ENCODE data around the gene GPR101. TPM values are rescaled to one million over a fixed set of nuclear protein-coding genes. Genes with fewer than 3 reads are reported as not detected.
A peak's percentile ranks its signal among the peaks of the same experiment; 100 is the strongest.

Gene GPR101
- total RNA-seq, 6 experiments from 2014 or later, result not detected

DNA sequence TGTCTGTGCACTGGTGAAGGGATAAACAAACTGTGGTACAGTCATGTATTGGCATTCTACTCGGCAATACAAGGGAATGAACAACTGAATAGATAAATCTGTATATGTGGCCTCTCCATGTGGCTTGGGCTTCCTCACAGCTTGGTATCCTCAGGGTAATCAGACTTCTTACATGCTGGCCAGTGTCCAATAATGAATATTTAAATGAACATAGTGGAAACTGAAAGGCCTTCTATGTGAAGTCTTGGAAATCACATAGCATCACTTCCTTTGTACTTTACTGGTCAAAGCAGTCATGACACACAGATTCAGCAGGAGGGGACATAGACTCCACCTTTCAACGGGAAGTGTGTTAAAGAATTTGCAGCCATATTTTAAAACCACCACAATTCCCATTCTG, 33.4 kb upstream of the GPR101 start:
- ATAC-seq (no peak), DNase-seq (no peak)
- Histone ChIP-seq H3K27me3 (no peaks in the 10 kb centered on the region), H3K9me3 (no peaks in the 10 kb centered on the region), H3K36me3 (no peaks in the 10 kb centered on the region), H3K4me3 (no peak overlapping the region), H3K27ac (no peak overlapping the region), H3K4me1 (no peaks in the 10 kb centered on the region)
- WGBS (ENCODE audit: insufficient coverage, low coverage, low lambda C conversion rate, missing lambda C conversion rate), result 25% methylated on average over 2 of the region's 2 CpGs
- intact Hi-C loops (cut with DNase I), result no loop called here
- TF ChIP-seq CTCF (IDR thresholded peaks at IDR 0.05), result no peak

DNA sequence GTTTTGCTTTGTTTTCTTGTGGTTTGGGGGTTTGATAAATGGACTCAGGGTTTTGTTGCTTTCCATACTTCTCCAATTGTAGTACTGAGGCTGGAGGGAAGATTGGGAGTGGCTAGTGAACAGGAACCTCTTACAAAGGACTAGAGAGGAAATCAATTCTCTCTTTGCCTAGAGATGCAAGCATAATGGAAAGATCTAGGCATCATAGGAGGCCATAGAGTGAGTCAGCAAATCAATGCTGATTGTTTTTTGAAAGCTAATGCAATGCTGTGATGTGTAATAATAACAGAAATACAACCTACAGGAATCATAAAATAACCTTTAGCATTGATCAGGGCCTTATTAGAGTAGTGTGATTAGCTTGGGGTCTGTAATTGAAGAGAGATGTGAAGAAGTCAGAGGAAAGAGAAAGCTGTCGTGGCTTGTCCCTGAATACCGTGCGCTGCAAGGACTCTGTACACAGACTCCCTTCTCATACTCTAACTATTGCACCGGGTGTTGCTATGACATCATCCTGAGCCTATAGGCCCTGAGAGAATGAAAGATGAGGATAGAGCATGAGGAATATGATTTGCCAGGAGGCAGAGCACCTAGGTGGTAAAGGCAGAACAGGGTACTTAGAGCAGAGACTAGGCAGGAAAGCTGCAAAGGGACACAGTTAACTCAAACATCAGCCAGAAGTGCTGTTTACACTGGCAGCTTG, 29.3 kb upstream of the GPR101 start:
- 71% methylated on average over 4 of the region's 4 CpGs for WGBS (ENCODE audit: insufficient coverage, low coverage, low lambda C conversion rate, missing lambda C conversion rate)
- Histone ChIP-seq H3K4me1 (no peaks in the 10 kb centered on the region), H3K27ac (no peak overlapping the region), H3K9me3 (no peaks in the 10 kb centered on the region), H3K4me3 (no peak overlapping the region), H3K27me3 (no peaks in the 10 kb centered on the region), H3K36me3 (no peaks in the 10 kb centered on the region)
- ATAC-seq (no peak), DNase-seq (no peak)
- TF ChIP-seq POLR2A (IDR thresholded peaks at IDR 0.05) (no peak), CTCF (IDR thresholded peaks at IDR 0.05) (no peak)
- intact Hi-C loops (cut with DNase I), result no loop called here

DNA sequence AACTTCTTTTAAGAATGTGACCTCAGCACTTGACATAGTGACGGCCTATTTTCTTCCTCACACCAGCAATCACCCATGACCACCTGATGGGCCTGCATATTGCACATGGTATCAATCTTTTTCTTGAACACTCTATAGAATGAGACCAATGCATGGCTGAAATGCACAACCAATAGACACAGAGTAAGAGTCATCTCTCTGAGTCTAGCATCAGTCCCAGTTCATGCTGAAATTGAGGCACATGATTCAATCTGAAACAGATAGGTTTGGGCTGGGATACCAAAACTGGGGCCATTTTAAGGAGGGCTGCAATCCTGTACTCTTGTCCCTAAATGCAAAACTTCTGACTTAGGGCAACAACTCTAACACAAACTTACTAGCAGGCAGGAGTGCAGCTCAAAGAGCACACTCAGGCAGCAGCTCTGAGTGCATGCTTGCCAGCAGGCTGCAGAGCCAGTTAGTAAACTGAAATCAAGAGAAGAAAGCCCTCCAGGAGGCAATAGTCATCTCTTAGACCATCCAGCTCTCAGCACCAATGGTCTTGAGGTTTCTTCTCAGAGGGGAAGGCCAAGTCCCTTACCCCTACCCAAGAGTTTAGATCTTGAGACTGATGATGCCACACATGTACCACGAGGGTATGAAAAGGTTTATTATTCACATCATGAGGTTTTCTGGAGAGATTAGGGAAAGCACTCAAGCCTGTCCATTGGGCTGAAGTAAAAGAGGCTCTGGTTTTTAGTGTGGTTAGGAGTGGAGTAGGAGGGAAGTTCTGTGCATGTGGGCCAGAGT, 24.7 kb upstream of the GPR101 start:
- Histone ChIP-seq H3K27ac (no peak overlapping the region), H3K36me3 (no peaks in the 10 kb centered on the region), H3K9me3 (no peaks in the 10 kb centered on the region), H3K27me3 (no peaks in the 10 kb centered on the region), H3K4me3 (no peak overlapping the region), H3K4me1 (no peaks in the 10 kb centered on the region)
- ATAC-seq, result no peak
- 20% methylated on average over 1 of the region's 2 CpGs for WGBS (ENCODE audit: insufficient coverage, low coverage, low lambda C conversion rate, missing lambda C conversion rate)
- DNase-seq, result no peak
- TF ChIP-seq POLR2A (IDR thresholded peaks at IDR 0.05) (no peak), CTCF (IDR thresholded peaks at IDR 0.05) (no peak)
- intact Hi-C loops (cut with DNase I), result loop anchor here (10.0 kb wide), 1 partner anchor 104 kb away; no protein-coding TSS in a partner anchor

DNA sequence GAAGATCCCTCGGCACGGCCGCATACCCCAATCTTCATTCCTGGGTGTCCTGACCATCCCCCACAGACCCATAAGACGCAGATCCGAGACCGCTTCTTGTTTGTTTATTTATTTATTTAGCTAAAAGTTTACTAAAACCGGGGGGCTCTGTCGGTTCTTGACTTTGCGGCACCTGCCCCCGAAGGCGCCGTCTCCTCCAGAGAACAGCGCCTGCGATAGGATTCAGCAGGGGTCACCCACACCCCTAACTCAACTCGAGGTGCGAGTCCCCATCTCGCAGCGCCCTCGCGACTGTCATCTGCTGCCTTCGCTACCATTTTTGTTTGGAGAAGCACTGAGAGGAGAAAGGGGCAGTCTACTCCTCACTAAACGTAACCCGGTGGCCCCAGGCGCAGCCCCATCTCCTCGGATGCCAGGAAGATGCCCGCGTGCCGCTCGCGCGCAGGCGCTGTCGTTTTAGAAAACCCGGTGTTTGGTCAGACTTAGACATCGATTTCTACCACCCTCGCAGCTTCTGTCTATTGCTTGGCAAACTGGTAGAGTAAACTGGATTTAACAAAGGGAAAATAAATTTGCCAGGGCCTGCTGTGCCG, 18.9 kb upstream of the GPR101 start:
- DNase-seq (peak in 1 of 3 donors; percentile 31), ATAC-seq (peak; percentile 46 to 78 (median 65))

More for the DNA sequence above, 18.9 kb upstream of the GPR101 start:
- Histone ChIP-seq H3K36me3 (no peaks in the 10 kb centered on the region), H3K4me3 (peak overlapping the region; percentile 25 to 44 (median 40)), H3K4me1 (no peaks in the 10 kb centered on the region), H3K27me3 (no peaks in the 10 kb centered on the region), H3K9me3 (no peaks in the 10 kb centered on the region), H3K27ac (no peak overlapping the region)
- TF ChIP-seq POLR2A (IDR thresholded peaks at IDR 0.05), result no peak
- TF ChIP-seq CTCF (IDR thresholded peaks at IDR 0.05), result no peak
- intact Hi-C loops (cut with DNase I), result loop anchor here (10.0 kb wide), 1 partner anchor 98 kb away; no protein-coding TSS in a partner anchor
- WGBS (ENCODE audit: insufficient coverage, low coverage, low lambda C conversion rate, missing lambda C conversion rate), result 41% methylated on average over 33 of the region's 37 CpGs
